Astrocyte (in vitro differentiated cells and primary cell): ENCODE results near the gene AZGP1. TPM values are rescaled to one million over a fixed set of nuclear protein-coding genes. Genes with fewer than 3 reads are reported as not detected.
"Not testable (repeated sequence)": the region's sequence is repeated elsewhere in the genome, so short reads cannot be mapped to it uniquely, and the experiment has no call there.

Source experiments
- DNase-seq: peaks from one replicate; pipeline ENCODE4 v3.0.0-alpha.2; 2010; ENCODE audit warnings: low read depth
- FAIRE-seq: peaks from 2 replicates; lab custom pipeline; 2011; peaks lifted over from hg19 to GRCh38; lab: Jason Lieb, UNC
- H2AFZ ChIP-seq: 2 replicates; pipeline ENCODE4 v1.6.0; 2012; ENCODE audit warnings: low read depth, low read length, inconsistent platforms
- H3K27ac ChIP-seq: 2 replicates; pipeline ENCODE4 v1.5.1; 2011; ENCODE audit warnings: low read depth, low read length, inconsistent platforms
- H3K27me3 ChIP-seq: 2 replicates; pipeline ENCODE4 v1.6.0; 2011; ENCODE audit warnings: low read length, inconsistent platforms; ENCODE audit not compliant: insufficient read depth
- H3K36me3 ChIP-seq: 2 replicates; pipeline ENCODE4 v1.5.1; 2011; ENCODE audit warnings: low read length, inconsistent platforms; ENCODE audit not compliant: insufficient read depth
- H3K4me1 ChIP-seq: 2 replicates; pipeline ENCODE4 v1.5.1; 2011; ENCODE audit warnings: low read length, inconsistent platforms; ENCODE audit not compliant: insufficient read depth
- H3K4me2 ChIP-seq: 2 replicates; pipeline ENCODE4 v1.6.0; 2012; ENCODE audit warnings: low read length, inconsistent platforms
- H3K4me3 ChIP-seq: 2 replicates; pipeline ENCODE4 v1.5.1; 2011; ENCODE audit warnings: low read depth, mild to moderate bottlenecking, low read length, inconsistent platforms; ENCODE audit not compliant: insufficient read depth
- H3K79me2 ChIP-seq: 2 replicates; pipeline ENCODE4 v1.6.0; 2012; ENCODE audit warnings: mild to moderate bottlenecking, low read length, inconsistent platforms; ENCODE audit not compliant: insufficient read depth
- H3K9ac ChIP-seq: 2 replicates; pipeline ENCODE4 v1.6.0; 2012; ENCODE audit warnings: mild to moderate bottlenecking, low read length, inconsistent platforms
- H3K9me3 ChIP-seq: 2 replicates; pipeline ENCODE4 v1.5.1; 2012; ENCODE audit warnings: low read depth, mild to moderate bottlenecking, low read length, inconsistent platforms; ENCODE audit not compliant: insufficient read depth
- H4K20me1 ChIP-seq: 2 replicates; pipeline ENCODE4 v1.6.0; 2012; ENCODE audit warnings: low read length, inconsistent platforms; ENCODE audit not compliant: insufficient read depth
- H3K27ac Mint-ChIP-seq: one replicate; pipeline ENCODE4 v1.8.0; 2021; ENCODE audit warnings: mild to moderate bottlenecking, mixed read lengths; ENCODE audit not compliant: unreplicated experiment
- H3K27me3 Mint-ChIP-seq: one replicate; pipeline ENCODE4 v1.8.0; 2021; ENCODE audit warnings: low read depth, mixed read lengths; ENCODE audit not compliant: unreplicated experiment
- H3K36me3 Mint-ChIP-seq: one replicate; pipeline ENCODE4 v1.8.0; 2021; ENCODE audit warnings: low read depth, mixed read lengths; ENCODE audit not compliant: unreplicated experiment
- H3K4me1 Mint-ChIP-seq: one replicate; pipeline ENCODE4 v1.8.0; 2021; ENCODE audit warnings: low read depth, mixed read lengths; ENCODE audit not compliant: unreplicated experiment
- H3K4me3 Mint-ChIP-seq: one replicate; pipeline ENCODE4 v1.8.0; 2021; ENCODE audit warnings: mild to moderate bottlenecking, moderate library complexity, mixed read lengths; ENCODE audit not compliant: unreplicated experiment
- H3K9me3 Mint-ChIP-seq: one replicate; pipeline ENCODE4 v1.8.0; 2021; ENCODE audit warnings: mild to moderate bottlenecking, mixed read lengths; ENCODE audit not compliant: unreplicated experiment
- EZH2 ChIP-seq: IDR thresholded peaks from 2 replicates; pipeline ENCODE4 v1.6.1; 2012; ENCODE audit warnings: mild to moderate bottlenecking, low read length, inconsistent platforms; ENCODE audit not compliant: insufficient read depth
- total RNA-seq: library from RNA; stranded (reverse); gene quantifications from 2 replicates; pipeline ENCODE4 v1.2.1, GENCODE V29; 2021
- TF ChIP-seq, protein P1 (sequence below): IDR thresholded peaks from 2 replicates; pipeline ENCODE4 v1.5.1; 2011; ENCODE audit warnings: low read depth, mild to moderate bottlenecking, inconsistent platforms, low read length, moderate library complexity; ENCODE audit not compliant: insufficient read depth

The AZGP1 gene
- total RNA-seq, 1 donor from 2014 or later: not detected

DNA sequence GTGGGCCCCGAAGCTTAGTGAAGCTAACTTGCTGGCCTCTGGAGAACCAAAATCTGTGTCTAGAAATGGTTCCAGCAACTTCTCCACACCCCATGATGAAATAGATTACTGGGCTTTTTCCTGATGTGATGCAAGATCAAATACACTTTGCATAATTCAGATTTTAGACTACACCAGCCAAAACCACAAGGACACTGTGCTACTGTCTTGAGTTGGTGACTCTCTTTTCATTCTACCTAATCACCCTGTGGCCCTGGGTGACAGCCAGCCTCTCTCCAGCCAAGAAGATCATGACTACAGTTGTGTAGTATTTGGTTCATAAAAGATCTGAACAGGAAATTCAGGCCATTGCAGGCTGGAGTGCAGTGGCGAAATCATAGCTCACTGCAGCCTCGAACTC lies 22.2 kb downstream of the AZGP1 start:
- Histone ChIP-seq H3K4me3 (no peak overlapping the region), H3K4me1 (no peaks in the 10 kb centered on the region), H3K27me3 (no peaks in the 10 kb centered on the region), H3K9me3 (no peaks in the 10 kb centered on the region), H3K36me3 (no peaks in the 10 kb centered on the region), H3K27ac (no peak overlapping the region), H3K79me2 (no peaks in the 10 kb centered on the region), H4K20me1 (no peaks in the 10 kb centered on the region), H3K4me2 (no peak overlapping the region), H2AFZ (no peak overlapping the region), H3K9ac (no peak overlapping the region)
- no peaks in the 10 kb centered on the region for H3K36me3 Mint-ChIP-seq
- H3K27me3 Mint-ChIP-seq: peaks cover 14% of the 10 kb centered on the region
- no peak for TF ChIP-seq EZH2
- TF ChIP-seq, protein P1, sequence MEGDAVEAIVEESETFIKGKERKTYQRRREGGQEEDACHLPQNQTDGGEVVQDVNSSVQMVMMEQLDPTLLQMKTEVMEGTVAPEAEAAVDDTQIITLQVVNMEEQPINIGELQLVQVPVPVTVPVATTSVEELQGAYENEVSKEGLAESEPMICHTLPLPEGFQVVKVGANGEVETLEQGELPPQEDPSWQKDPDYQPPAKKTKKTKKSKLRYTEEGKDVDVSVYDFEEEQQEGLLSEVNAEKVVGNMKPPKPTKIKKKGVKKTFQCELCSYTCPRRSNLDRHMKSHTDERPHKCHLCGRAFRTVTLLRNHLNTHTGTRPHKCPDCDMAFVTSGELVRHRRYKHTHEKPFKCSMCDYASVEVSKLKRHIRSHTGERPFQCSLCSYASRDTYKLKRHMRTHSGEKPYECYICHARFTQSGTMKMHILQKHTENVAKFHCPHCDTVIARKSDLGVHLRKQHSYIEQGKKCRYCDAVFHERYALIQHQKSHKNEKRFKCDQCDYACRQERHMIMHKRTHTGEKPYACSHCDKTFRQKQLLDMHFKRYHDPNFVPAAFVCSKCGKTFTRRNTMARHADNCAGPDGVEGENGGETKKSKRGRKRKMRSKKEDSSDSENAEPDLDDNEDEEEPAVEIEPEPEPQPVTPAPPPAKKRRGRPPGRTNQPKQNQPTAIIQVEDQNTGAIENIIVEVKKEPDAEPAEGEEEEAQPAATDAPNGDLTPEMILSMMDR: no peak
- H3K4me1 Mint-ChIP-seq: no peaks in the 10 kb centered on the region
- no peak for FAIRE-seq
- peaks cover 13% of the 10 kb centered on the region for H3K9me3 Mint-ChIP-seq
- no peak overlapping the region for H3K27ac Mint-ChIP-seq
- H3K4me3 Mint-ChIP-seq: no peak overlapping the region
- DNase-seq: no peak

DNA sequence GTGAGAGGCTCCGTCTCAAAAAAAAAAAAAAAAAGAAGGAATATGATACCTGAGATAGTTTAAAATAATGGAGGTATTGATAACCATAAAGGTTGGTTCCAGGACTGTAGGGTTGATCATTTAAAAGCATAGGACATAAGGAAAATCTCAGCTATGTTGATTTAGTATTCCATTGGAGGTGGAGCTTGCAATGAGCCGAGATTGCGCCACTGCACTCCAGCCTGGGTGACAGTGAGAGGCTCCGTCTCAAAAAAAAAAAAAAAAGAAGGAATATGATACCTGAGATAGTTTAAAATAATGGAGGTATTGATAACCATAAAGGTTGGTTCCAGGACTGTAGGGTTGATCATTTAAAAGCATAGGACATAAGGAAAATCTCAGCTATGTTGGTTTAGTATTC lies 23.2 kb downstream of the AZGP1 start:
- not testable (repeated sequence) for H3K79me2 ChIP-seq, H3K36me3 ChIP-seq, H3K4me2 ChIP-seq, FAIRE-seq, H3K4me1 Mint-ChIP-seq, H2AFZ ChIP-seq, H4K20me1 ChIP-seq, H3K9me3 ChIP-seq, H3K9ac ChIP-seq, H3K4me3 Mint-ChIP-seq, H3K4me1 ChIP-seq, H3K27ac ChIP-seq, H3K27me3 ChIP-seq, H3K4me3 ChIP-seq, H3K36me3 Mint-ChIP-seq, H3K27ac Mint-ChIP-seq, DNase-seq
- H3K9me3 Mint-ChIP-seq: peaks cover 13% of the 10 kb centered on the region
- peaks cover 13% of the 10 kb centered on the region for H3K27me3 Mint-ChIP-seq

DNA sequence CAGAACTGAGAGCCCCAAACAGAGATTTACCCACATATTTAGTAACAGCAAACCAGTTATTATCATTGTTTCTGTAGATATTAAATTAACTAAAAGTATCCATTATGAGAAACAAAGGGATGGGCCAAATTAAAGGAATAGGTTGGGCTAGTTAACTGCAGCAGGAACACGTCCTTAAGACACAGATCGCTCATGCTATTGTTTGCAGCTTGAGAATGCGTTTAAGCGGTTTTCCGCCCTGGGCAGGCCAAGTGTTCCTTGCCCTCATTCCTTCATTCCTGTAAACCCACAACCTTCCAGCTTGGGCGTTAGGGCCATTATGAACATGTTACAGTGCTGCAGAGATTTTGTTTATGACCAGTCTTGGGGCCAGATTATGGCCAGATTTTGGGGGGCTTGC lies 25.0 kb downstream of the AZGP1 start:
- H3K27me3 ChIP-seq, H3K9me3 ChIP-seq, H4K20me1 ChIP-seq, H3K27ac ChIP-seq, H3K79me2 ChIP-seq, H3K4me1 ChIP-seq, H3K4me2 ChIP-seq, H3K27ac Mint-ChIP-seq, H3K4me3 ChIP-seq, H3K27me3 Mint-ChIP-seq, H3K36me3 Mint-ChIP-seq, DNase-seq, H3K4me1 Mint-ChIP-seq, H3K4me3 Mint-ChIP-seq, H3K36me3 ChIP-seq, H2AFZ ChIP-seq, FAIRE-seq, H3K9ac ChIP-seq: not testable (repeated sequence)
- H3K9me3 Mint-ChIP-seq: peaks cover 10% of the 10 kb centered on the region
